ENCODE measurements around the gene TBX21. TPM values are rescaled to one million over a fixed set of nuclear protein-coding genes. Genes with fewer than 3 reads are reported as not detected.
A peak's percentile ranks its signal among the peaks of the same experiment; 100 is the strongest.
"Not testable (repeated sequence)": the region's sequence is repeated elsewhere in the genome, so short reads cannot be mapped to it uniquely, and the experiment has no call there.

TBX21 gene
- total RNA-seq, 1 donor = 0.27 TPM

DNA sequence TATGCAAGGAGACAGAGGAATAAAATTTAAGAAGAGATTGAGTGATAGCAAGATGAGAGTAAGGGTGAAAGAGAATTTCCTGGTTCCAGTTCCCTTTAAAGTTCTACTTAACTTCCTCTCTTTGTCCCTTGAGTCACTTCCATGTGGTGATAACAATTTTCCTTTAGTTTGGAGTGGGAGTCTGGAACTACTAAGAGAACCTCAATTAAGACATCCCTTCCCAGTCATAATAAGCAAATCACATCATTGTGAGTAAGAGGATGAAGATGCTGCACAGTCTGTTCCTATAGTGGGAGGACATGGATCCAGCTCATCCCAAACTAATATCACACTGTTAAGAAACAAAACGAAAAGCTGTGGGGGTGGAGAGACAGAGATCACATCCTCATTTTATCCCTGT, 24.4 kb downstream of the TBX21 start:
- no peak for DNase-seq (ENCODE audit: low read depth in 2 of 3, low spot score in 2 of 3)

DNA sequence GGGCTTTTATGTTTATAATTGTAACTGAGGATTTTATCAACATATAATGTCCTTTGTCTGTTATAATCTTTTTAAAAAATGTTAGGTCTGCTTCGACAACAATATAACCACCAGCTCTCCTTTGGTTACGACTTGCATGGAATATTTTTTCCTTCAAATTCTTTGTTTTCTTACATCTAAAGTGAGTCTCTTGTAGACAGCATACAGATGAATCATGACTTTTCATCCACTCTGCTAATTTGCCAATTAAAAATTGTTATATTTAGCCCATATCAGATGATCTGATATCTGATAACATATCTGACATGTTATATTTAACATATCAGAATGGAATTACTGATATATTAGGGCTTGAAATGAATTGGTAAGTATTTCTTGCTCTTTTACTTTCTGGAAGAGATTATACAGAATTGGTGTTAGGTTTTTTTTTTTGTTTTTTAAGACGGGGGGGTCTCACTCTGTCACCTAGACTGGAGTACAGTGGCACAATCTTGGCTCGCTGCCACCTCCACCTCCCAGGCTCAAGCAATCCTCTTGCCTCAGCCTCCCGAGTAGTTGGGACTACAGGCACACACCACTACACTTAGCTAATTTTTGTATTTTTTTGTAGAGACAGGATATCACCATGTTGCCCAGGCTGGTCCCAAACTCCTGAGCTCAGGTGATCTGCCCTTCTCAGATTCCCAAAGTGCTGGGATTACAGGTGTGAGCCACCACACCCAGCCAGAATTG, 27.5 kb downstream of the TBX21 start:
- DNase-seq (ENCODE audit: low read depth in 2 of 3, low spot score in 2 of 3) = no peak

DNA sequence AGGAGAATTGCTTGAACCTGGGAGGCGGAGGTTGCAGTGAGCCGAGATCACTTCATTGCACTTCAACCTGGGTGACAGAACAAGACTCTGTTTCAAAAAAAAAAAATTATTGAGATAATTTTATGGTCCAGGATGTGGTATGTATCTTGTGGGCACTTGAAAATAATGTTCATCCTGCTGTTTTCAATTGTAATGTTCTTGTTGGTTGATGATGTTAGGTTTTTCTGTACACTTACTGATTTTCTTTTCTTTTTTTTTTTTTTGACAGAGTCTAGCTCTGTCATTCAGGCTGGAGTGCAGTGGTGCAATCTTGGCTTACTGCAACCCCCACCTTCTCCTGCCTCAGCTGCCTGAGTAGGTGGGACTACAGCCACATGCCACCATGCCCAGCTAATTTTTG, 29.7 kb downstream of the TBX21 start:
- DNase-seq (ENCODE audit: low read depth in 2 of 3, low spot score in 2 of 3) = no peak

DNA sequence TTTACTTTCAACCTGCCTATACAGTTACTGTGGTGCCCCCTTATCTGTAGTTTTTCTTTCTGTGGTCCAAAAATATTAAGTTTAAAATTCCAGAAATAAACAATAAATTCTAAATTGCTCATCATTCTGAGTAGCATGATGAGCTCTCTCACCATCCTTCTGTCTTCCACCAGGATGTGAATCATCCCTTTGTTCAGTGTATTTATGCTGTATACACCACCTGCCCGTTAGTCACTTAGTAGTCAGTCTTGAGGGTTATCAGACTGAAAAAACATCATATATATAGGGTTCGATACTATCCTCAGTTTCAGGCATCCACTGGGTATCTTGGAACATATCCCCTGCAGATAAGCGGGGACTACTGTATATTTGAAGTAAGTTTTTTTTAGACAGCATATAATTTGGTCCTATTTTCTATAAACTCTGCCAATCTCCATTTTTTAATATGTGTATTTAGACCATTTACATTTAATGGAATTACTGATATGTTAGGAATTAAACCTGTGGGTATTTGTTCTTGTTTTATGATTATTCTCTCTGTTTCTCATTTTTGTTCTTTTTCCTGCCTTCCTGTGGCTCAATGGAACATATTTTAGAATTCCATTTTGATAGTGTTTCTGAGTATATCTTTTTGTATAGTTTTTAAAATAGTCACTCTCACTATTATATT, 31.0 kb downstream of the TBX21 start:
- DNase-seq (ENCODE audit: low read depth in 2 of 3, low spot score in 2 of 3) = no peak

DNA sequence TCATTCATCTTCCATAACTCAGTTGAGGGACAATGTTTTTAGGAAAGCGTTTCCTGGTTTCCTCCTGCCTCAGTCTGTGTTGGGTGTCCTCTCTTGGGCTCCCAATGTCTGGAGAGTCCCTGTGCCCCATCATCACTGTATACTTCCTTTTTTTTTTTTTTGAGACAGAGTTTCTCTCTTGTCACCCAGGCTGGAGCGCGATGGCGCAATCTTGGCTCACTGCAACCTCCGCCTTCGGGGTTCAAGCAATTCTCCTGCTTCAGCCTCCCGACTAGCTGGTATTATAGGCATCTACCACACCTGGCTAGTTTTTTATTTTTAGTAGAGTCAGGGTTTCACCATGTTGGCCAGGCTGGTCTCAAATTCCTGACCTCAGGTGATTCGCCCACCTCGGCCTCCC, 40.6 kb downstream of the TBX21 start:
- not testable (repeated sequence) for DNase-seq (ENCODE audit: low read depth in 2 of 3, low spot score in 2 of 3)

DNA sequence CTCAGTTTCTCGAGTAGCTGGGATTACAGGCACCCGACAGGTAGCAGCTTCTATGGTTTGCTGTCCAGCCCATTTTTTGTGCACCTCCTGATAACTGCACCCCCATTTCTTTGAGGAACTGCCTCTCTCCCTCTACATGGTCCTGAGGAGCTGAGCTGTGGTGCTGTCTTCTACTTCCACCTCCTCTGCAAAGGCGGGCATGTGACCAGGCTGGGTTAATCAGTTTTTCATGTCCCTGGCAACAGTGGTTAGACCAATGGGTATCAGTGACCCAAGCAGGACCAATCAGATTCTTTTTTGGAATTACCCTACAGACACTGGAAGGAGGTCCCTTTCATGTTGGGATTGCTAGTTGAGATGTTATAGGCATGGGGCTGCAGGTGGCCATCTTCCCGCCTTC, 41.3 kb downstream of the TBX21 start:
- no peak for DNase-seq (ENCODE audit: low read depth in 2 of 3, low spot score in 2 of 3)

DNA sequence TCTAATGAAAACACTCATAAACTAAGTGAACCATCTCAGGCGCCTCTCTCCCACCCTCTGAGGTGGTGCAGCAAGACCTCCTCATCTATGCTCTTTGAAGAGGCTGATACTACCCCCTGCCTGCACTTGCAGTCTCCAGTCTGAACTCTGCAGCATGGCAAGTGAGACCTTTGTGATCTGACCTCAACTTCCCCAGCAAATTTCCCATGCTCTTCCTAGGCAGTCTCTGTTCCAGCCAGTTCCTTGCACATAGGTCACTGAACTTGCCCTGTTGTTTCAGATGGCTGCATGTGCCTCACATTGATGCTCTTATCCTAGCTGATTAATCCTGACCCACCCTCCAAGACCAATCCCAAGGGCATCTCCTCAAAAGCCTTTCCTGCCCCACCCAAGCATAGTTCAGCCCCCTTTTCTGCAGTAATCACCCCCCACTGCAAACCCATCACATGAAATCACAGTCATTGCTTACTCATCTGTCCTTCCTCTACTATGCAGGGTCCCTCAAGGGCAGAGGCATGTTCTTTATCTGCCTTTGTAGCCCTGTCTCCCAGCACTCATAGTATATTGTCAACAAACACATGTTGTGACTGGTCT, 42.0 kb downstream of the TBX21 start:
- no peak for DNase-seq (ENCODE audit: low read depth in 2 of 3, low spot score in 2 of 3)

DNA sequence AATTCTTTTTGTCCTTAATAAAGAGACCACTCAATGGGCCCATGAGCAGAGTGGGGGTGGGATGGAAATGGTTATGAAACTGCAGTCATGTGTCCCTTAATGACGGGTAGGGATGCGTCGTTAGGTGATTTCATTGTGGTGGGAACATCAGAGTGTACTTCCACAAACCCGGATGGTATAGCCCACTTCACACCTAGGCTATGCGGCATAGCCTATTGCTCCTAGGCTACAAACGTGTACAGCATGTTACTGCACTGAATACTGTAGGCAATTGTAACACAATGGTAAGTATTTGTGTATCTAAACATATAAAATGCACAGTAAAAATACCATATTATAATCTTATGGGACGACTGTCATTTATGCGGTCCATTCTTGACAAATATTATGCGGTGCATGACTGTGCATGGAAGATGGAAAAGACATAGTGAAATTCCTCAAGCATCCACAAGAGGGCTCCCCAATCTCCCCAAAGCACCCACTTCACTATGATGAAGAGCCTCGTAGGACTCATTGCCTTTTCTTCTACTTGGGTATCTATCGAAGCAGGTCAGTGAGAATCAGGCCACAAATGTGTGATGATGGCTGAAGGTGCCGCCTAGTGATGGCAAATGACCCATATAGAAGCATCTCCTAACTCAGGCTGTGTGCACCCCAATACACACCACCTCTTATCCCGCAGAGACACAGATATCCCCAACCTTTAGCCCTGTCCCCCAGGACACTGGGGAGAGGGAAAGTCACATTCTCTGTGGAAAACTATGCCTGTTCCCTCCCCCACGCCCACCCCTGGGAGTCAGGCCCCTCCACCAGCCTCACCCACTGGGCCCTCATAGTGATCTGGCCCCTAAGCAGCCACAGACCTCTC, 43.5 kb downstream of the TBX21 start:
- DNase-seq (ENCODE audit: low read depth in 2 of 3, low spot score in 2 of 3) = peak in 2 of 3 donors; percentile 18 to 71

DNA sequence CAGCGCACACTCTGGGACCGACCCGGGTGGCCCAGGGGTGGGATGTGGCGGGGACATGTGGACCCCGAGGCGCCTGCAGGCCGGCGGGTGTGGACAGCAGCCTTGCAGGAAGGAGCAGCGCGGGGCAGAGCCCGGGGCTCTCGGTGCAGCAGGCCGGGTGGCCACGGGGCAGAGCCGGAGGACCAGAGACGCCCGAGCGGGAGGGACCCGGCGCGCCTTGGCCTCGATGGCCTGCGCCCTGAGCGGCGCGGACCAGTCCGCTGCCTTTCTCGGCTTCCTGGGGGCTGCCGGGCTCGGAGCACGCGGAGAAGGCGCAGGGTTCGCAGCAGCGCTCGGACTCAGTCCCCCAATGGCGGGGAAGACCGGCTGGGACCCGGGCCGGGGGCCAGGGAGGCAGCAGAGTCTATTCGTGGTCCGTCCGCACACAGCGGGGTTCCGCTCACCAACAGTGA, 45.2 kb downstream of the TBX21 start:
- no peak for DNase-seq (ENCODE audit: low read depth in 2 of 3, low spot score in 2 of 3)

DNA sequence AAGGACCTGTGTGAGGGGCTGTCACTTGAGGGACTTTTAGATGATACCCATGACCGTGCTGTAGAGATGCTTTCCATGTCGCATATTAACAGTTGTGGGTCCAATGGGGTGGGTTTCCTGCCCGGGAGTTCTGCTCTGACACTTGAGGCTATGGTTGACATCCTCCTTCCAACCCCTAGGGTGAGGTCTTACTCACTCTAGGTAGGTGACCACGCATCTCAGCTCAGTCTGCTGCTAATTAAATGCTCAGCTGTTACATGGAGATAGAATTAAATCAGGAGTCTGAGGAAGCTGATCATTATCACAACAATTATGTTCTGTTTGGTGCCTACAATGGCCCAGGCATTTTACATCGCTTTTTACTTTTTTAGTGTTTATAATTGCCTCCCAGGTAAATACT, 48.4 kb downstream of the TBX21 start:
- no peak for DNase-seq (ENCODE audit: low read depth in 2 of 3, low spot score in 2 of 3)

DNA sequence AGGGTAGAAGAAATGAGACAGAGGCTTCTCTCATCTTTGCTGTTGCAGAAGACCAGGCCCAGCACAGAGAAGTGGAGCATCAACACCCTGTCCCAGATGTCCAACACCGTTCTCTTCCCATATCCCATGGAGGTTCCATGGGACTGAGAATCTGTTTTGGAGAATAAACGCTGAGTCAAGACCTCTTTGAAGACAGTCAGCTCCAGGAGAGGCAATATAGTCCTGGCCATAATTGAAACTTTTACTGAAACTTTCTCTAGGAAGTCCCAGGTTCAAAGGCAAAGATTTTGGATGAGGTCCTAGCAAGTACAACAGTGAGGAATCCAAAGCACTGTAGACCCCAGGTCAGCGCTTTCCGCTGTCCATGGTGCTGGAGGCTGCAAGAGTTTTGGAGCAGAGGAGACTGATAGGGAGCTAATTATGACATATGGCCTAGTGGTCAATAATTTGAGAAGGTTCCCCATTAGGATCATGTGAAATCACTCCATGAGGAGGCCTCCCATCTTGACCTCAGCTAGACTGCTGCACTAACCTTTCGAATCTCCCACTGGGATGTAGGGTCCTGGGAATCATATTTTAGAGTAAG, 52.6 kb downstream of the TBX21 start:
- peak in 2 of 3 donors; percentile 55 to 73 for DNase-seq (ENCODE audit: low read depth in 2 of 3, low spot score in 2 of 3)

DNA sequence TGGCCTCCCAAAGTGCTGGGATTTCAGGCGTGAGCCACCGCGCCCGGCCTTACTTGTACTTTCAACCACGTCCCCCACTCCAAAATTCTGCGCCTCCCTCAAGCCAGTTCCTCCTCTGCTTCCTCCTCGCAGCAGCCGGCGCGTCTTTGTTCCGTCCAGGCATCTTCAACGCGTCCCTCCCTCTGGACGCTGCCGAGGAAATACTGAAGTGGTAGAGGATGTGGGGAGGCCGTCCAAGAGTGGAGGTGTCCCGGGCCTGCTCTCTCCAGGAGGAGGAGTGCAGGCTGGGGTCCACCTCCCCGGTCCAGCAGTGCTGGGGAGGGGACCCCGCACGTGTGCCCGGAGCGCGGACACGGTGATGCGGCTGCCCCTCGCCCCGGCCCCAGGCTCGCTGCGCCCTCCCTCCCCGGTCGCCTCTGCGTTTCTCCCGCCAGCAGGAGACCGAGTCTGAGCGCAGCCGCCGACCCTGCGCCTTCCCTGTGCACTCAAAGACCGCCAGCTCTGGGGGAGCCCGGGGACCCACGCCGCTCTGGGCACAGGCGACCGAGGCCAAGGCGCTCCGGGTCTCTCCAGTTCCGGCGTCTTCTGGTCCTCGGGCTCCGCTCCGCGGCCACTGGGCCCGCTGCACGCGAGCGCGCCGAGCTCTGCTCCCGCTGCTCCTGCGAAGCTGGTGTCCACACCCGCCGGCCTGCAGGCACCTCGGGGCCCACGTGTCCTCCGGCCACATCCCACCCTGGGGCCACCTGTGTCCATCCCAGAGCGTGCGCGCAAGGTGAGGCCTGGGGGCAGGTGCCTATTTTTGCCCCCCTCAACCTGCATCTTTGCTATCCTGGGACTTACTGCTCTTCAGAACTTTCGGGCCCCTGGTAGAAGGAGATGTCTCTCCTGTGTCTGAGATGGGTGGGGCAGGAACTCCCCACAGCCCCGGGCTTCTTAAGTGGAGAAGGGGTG, 56.9 kb downstream of the TBX21 start:
- DNase-seq (ENCODE audit: low read depth in 2 of 3, low spot score in 2 of 3) = peak in 2 of 3 donors; percentile 44 to 49

DNA sequence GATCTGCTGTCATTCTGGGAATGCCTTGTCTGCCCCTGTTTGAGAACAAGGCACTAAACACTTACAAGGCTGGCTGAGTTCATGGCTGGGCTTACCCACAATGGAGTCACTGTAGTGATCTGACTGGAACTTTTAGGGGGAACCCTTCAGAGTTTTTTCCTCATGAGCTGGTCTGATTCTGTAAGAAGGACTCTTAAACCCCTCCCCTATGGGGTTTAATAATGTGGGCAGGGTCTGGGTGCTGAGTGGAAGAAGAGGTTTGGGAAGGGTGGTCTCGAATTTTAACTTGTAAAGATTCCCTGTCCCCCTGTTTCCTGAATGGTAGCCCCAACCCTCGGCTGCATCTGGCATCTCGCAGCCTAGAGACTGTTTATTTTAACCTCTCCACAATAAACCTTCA, 58.0 kb downstream of the TBX21 start:
- no peak for DNase-seq (ENCODE audit: low read depth in 2 of 3, low spot score in 2 of 3)

DNA sequence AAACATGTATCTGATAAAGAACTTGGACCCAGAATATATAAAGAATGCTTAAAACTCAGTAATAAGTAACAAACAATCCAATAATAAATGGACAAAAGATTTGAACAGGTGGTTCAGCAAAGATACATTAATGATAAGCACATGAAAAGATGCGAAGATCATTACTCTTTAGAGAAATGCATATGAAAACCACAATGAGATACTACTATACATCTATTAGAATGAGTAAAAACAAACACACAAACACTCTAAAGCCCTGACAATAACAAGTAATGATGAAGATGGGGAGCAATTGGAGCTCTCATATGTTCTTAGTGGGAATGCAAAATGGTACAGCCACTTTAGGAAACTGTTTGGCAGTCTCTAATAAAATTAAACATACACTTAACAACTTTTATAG, 59.4 kb downstream of the TBX21 start:
- no peak for DNase-seq (ENCODE audit: low read depth in 2 of 3, low spot score in 2 of 3)

DNA sequence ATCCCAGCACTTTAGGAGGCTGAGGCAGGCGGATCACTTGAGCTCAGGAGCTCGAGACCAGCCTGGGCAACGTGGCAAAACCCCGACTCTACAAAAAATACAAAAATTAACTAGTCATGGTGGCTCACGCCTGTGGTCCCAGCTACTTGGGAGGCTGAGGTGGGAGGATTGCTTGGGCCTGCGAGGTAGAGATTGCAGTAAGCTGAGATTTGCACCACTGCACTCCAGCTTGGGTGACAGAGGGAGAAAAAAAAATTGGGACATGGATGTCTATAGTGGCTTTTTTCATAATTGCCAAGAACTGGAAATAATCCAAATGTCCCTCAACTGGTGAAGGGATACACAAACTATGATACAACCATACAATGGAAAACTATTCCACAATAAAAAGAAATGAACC, 59.9 kb downstream of the TBX21 start:
- no peak for DNase-seq (ENCODE audit: low read depth in 2 of 3, low spot score in 2 of 3)
